ENCODE results near the gene MBNL3.
"Not testable (repeated sequence)": the region's sequence is repeated elsewhere in the genome, so short reads cannot be mapped to it uniquely, and the experiment has no call there.

The MBNL3 gene

DNA sequence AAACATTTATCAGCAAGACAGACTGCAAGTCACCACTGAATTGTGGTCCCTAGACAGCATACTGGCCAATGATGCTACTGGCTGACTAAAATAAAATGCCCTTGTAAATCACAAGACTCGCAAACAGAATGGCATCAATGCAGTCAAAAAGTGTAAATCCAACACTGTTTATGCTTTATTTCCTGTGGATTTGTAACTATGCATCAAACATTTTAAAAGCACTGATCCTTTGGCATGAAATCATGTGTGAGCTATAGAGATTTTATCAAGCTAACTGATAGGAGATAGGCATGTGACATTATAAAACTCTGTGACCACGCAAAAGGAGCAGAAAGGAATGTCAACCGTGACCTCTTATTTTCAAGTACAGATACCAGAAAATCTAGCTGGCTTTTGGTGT, 20.8 kb downstream of the MBNL3 start:
- no peak for DNase-seq (ENCODE audit: extremely low read depth, low read depth)
- TF ChIP-seq, protein P1, sequence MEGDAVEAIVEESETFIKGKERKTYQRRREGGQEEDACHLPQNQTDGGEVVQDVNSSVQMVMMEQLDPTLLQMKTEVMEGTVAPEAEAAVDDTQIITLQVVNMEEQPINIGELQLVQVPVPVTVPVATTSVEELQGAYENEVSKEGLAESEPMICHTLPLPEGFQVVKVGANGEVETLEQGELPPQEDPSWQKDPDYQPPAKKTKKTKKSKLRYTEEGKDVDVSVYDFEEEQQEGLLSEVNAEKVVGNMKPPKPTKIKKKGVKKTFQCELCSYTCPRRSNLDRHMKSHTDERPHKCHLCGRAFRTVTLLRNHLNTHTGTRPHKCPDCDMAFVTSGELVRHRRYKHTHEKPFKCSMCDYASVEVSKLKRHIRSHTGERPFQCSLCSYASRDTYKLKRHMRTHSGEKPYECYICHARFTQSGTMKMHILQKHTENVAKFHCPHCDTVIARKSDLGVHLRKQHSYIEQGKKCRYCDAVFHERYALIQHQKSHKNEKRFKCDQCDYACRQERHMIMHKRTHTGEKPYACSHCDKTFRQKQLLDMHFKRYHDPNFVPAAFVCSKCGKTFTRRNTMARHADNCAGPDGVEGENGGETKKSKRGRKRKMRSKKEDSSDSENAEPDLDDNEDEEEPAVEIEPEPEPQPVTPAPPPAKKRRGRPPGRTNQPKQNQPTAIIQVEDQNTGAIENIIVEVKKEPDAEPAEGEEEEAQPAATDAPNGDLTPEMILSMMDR (IDR thresholded peaks at IDR 0.05; ENCODE audit: low read depth, low read length) = no peak

DNA sequence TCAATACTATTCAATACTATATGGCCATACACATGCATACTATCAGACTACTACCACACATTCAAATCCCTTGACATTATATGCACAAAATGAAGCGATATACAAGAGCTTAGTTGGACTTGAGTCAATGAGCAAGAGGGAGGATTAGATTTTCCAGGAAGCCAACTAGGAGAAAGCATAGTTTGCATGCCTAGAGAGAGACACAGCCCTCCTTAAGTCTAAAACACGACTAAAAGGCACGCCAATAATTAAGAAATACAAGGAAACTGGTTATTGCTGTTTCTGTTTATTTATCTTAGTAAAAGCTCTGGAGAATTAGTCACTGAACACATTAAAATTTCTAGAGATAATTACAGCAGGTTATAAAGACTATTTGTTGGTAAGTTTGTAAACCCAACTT, 21.8 kb downstream of the MBNL3 start:
- no peak for DNase-seq (ENCODE audit: extremely low read depth, low read depth)
- TF ChIP-seq, protein P1 (IDR thresholded peaks at IDR 0.05; ENCODE audit: low read depth, low read length) = no peak

DNA sequence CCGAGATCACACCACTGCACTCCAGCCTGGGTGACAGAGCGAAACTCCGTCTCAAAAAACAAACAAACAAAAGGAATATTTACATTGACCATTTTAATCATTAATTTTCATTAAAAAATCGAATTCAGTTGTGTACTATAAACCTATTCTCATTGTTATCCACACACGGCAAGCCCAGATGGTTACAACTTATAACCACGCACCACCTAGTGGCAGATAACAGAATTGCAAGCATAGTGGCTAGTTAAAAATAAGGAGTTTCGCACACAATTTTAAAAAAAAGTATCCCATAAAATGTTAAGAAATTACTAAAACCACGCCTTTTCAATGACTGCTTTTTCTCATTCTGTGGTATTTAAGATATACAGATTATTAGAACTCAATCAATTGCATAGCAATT, 25.4 kb downstream of the MBNL3 start:
- TF ChIP-seq, protein P1 (IDR thresholded peaks at IDR 0.05; ENCODE audit: low read depth, low read length) = peak; percentile 33
- DNase-seq (ENCODE audit: extremely low read depth, low read depth) = no peak

DNA sequence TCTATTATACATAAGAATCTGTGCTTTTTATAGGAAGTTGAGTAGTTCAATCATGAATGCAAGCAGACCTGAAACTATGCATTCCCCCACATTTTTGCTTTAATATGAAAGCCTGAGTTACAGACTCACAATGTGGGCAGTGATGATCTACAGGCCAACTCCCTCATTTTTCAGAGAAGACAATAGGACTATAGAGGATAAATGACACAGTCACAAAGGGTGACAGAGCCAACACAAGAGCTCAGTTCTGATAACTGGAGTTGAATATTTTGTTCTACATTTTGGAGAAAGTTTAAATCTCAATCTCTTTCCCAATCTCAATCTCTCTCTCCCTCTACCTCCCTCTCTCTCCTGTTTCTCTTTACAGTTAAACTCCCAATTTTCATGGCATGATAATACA, 27.0 kb downstream of the MBNL3 start:
- TF ChIP-seq, protein P1 (IDR thresholded peaks at IDR 0.05; ENCODE audit: low read depth, low read length) = no peak
- no peak for DNase-seq (ENCODE audit: extremely low read depth, low read depth)

DNA sequence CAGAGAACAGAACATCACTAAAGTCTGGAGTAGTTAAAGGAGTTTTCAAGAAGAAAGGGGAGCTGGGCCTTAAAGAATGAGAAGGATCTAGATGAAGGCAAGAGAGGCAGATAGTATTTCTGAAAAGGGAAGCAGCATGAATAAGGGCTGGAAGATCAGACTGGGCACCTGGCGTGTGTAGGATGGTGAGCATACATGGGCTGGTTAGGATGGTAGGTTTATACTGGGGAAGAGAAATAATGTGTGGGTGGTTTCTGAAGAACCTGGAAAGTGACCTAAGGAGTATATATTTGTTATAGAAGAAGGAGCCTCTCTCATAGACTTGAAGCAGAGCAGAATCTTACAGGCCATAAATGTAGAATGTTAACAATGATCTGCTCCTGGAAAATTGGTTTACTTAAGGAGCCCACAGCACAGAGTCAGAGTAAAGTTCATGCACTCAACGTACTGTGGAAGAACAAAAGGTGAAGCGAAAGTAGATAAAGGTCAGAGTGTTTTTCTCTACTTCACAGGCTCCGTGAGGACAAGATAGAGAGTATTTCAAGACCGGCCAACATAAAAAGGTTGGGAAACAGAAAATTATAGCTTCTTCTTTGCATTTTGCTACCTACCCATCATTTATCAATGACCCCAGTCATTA, 35.8 kb downstream of the MBNL3 start:
- TF ChIP-seq, protein P1 (IDR thresholded peaks at IDR 0.05; ENCODE audit: low read depth, low read length) = no peak
- no peak for DNase-seq (ENCODE audit: extremely low read depth, low read depth)

DNA sequence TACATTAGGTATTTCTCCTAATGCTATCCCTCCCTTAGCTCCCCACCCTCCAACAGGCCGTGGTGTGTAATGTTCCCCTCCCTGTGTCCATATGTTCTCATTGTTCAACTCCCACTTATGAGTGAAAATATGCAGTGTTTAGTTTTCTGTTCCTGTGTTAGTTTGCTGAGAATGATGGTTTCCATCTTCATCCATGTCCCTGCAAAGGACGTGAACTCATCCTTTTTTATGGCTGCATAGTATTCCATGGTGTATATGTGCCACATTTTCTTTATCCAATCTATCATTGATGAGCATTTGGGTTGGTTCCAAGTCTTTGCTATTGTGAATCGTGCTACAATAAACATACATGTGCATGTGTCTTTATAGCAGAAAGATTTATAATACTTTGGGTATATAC, 42.9 kb downstream of the MBNL3 start:
- DNase-seq (ENCODE audit: extremely low read depth, low read depth) = not testable (repeated sequence)

DNA sequence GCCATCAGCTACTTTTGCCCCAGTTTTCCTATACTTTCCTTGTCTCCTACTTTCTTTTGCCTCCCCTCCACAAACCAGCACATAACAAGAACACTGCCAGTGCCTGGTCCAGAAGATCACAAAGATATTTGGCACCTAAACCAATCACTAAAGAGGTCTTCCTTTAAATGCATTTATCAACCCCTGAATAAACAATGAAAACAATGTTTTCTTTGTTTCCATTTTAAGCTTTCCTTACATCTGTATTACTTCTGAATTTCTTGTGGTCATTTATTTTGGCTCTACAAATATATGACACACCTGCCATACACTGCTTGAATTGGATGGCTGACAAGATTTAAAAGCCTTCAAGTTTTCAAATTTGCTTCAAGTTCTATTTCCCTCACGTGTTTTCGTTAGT, 43.9 kb downstream of the MBNL3 start:
- no peak for DNase-seq (ENCODE audit: extremely low read depth, low read depth)
- TF ChIP-seq, protein P1 (IDR thresholded peaks at IDR 0.05; ENCODE audit: low read depth, low read length) = no peak

Data from AG09319 (cell line).